ENCODE measurements around the gene RIPOR3.

RIPOR3 gene

GRCh38 chr20:50722424-50723155, 31.2 kb upstream of the RIPOR3 start:
- no peak for TF ChIP-seq CTCF (IDR thresholded peaks at IDR 0.05; ENCODE audit: insufficient read depth, low read depth, low read length, missing control alignments)

GRCh38 chr20:50721881-50722281, 30.5 kb upstream of the RIPOR3 start:
- H3K4me3 ChIP-seq (ENCODE audit: low read length) = no peak overlapping the region
- DNase-seq (ENCODE audit: low read depth) = no peak
- TF ChIP-seq CTCF (IDR thresholded peaks at IDR 0.05; ENCODE audit: insufficient read depth, low read depth, low read length, missing control alignments) = no peak

More at GRCh38 chr20:50722424-50723155, 31.2 kb upstream of the RIPOR3 start:
- no peak for DNase-seq (ENCODE audit: low read depth)
- no peak overlapping the region for H3K4me3 ChIP-seq (ENCODE audit: low read length)

GRCh38 chr20:50720582-50720981, 29.2 kb upstream of the RIPOR3 start:
- DNase-seq (ENCODE audit: low read depth) = no peak
- H3K4me3 ChIP-seq (ENCODE audit: low read length) = no peak overlapping the region
- TF ChIP-seq CTCF (IDR thresholded peaks at IDR 0.05; ENCODE audit: insufficient read depth, low read depth, low read length, missing control alignments) = no peak

- no peak for DNase-seq (ENCODE audit: low read depth)
Observed at GRCh38 chr20:50720026-50720425, 28.7 kb upstream of the RIPOR3 start.

GRCh38 chr20:50719328-50719727, 28.0 kb upstream of the RIPOR3 start:
- no peak for TF ChIP-seq CTCF (IDR thresholded peaks at IDR 0.05; ENCODE audit: insufficient read depth, low read depth, low read length, missing control alignments)

More at GRCh38 chr20:50720026-50720425, 28.7 kb upstream of the RIPOR3 start:
- no peak overlapping the region for H3K4me3 ChIP-seq (ENCODE audit: low read length)
- TF ChIP-seq CTCF (IDR thresholded peaks at IDR 0.05; ENCODE audit: insufficient read depth, low read depth, low read length, missing control alignments) = no peak

GRCh38 chr20:50717974-50718761, 26.8 kb upstream of the RIPOR3 start:
- no peak for TF ChIP-seq CTCF (IDR thresholded peaks at IDR 0.05; ENCODE audit: insufficient read depth, low read depth, low read length, missing control alignments)
- no peak overlapping the region for H3K4me3 ChIP-seq (ENCODE audit: low read length)
- no peak for DNase-seq (ENCODE audit: low read depth)

More at GRCh38 chr20:50719328-50719727, 28.0 kb upstream of the RIPOR3 start:
- no peak overlapping the region for H3K4me3 ChIP-seq (ENCODE audit: low read length)
- no peak for DNase-seq (ENCODE audit: low read depth)

Measured in epithelial cell of esophagus (primary cell).